TTC549 (cell line): ENCODE results near the gene CENPH.
"Not testable (repeated sequence)": the region's sequence is repeated elsewhere in the genome, so short reads cannot be mapped to it uniquely, and the experiment has no call there.

Source experiments
- FAIRE-seq: peaks from 2 replicates; lab custom pipeline; 2012; peaks lifted over from hg19 to GRCh38; lab: Jason Lieb, UNC

CENPH gene, protein sequence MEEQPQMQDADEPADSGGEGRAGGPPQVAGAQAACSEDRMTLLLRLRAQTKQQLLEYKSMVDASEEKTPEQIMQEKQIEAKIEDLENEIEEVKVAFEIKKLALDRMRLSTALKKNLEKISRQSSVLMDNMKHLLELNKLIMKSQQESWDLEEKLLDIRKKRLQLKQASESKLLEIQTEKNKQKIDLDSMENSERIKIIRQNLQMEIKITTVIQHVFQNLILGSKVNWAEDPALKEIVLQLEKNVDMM

DNA sequence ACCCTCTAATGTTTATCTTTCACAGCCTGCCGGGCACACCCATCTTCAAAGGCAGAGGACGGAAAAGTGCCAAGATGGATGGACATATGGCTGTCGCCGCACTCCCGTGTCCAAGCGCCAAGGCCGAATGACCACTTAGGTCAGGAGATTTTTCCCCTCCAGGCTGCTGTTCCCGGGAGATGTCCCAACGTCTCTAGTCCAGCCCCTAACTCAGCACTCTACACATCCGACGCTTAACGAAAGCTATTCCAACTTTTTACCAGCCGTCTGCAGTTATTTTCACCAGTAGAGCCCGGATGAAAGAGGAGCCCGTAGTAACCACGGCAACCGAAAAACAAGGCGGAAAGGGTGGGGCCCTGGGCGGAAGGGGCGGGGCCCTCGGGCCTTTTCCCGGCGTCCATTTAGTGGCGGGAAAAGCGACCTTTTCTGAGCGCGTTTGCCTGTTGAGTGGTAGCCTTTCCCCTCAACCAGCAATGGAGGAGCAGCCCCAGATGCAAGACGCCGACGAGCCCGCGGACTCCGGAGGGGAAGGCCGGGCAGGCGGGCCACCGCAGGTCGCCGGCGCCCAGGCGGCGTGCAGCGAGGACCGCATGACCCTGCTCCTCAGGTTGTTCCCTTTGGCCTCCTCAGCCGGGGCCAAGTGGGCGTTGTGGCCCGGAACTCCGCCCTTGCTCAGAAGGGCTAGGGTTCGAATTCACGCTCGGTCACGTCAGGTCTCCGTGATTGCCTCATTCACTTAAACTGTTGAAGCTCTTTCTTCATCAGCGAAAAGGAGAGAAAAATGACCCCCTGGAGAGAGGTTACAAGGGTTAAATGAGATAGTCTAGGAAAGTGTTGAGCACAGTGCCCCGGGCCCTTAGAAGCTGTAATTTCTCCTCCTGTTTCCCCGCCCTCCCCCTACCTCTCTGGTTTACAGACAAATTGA lies at the start of gene CENPH:
Gene CENPH (plus strand): TSS at position 422 of the 925 bp plus-strand sequence. CDS start 52 bp downstream, at position 474.
- peak; percentile 78 for FAIRE-seq

DNA sequence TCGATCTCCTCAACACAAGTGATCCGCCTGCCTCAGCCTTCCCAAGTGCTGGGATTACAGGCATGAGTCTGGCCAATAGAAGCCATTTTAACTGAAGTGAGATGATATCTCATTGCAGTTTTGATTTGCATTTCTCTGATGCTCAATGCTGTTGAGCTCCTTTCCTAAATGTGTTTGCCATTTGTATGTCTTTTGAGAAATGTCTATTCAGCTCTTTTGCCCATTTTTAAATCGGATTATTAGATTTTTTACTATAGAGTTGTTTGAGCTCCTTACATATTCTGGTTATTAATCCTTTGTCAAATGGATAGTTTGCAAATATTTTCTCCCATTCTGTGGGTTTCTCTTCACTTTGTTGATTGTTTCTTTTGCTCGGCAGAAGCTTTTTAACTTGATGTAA lies 49.1 kb upstream of the CENPH start:
- not testable (repeated sequence) for FAIRE-seq

DNA sequence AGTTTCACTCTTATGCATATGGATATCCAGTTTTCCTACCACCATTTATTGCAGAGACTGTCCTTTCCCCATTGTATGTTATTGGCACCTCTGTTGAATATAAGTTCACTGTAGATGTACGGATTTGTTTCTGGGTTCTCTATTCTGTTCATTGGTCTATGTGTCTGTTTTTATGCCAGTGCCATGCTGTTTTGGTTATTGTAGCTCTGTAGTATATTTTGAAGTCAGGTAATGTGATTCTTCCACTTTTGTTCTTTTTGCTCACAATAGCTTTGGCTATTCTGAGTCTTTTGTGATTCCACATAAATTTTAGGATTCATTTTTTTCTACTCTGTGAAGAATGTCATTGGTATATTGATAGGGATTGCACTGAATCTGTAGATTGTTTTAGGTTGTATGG lies 48.6 kb upstream of the CENPH start:
- no peak for FAIRE-seq

DNA sequence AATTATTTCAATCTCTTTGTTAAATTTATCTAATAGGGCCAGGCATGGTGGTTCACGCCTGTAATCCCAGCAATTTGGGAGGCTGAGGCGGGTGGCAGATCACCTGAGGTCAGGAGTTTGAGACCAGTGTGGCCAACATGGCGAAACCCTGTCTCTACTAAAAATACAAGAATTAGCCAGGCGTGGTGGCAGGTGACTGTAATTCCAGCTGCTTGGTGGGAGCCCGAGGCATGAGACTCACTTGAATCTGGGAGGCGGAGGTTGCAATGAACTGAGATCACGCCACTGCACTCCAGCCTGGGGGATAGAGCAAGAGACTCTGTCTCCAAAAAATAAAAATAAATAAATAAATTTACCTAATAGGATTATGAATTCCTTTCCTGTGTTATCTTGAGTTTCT lies 40.8 kb upstream of the CENPH start:
- not testable (repeated sequence) for FAIRE-seq

DNA sequence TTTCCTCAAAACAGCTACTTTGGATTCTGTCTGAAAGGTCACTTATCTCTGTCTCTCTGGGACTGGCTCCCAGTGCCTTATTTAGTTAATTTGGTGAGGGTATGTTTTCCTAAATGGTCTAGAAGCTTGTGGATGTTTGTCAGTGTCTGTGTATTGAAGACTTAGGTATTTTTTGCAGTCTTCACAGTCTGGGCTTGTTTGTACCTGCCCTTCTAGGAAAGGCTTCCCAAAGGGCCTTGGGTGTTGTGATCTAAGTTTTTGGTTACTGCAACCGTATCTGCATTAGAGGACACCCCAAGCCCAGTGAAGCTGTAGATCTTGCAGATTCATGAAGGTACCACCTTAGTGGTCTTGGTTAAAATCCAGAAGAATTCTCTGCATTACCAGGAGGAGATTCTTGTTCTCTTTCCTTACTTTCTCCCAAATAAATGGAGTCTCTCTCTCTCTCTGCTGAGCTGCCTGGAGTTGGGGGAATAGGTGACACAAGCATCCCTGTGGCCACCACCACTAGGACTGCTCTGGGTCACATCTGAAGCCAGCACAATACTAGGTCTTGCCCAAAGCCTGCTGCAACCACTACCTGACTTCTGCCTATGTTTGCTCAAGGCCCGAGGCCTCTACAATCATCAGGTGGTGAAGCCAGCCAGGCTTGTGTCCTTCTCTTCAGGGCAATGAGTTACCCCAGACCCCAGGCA lies 40.3 kb upstream of the CENPH start:
- FAIRE-seq: no peak

DNA sequence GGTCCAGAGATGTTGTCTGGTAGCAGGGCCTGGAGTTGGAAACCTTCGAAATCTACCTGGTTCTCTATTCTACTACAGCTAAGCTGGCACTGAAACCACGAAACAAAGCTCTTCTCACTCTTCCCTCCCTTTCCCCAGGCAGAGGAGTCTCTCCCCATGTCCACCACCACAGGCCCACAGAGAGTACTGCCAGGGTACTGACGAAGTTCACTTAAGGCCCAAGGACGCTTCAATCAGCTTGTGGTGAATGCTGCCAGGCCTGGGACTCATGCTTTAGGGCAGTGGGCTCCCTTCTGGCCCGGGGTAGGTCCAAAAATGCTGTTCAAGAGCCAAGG lies 39.7 kb upstream of the CENPH start:
- no peak for FAIRE-seq

DNA sequence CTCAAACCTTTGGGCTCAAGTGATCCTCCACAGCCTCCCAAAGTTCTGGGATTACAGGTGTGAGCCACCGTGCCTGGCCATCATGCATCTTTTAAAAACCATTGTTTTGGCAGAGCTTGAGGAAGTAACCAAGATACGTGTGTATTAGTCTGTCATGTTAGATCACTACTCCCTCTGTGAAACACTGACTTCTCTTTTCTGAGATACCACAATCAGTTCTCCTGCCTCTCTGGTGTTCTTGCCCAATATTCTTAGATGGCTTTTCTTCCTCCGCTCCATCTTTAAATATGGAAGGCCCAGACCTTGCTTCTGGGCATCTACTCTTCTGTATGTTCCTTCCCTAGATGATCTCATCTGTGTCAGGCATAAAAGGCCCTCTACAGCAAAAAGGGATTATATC lies 36.7 kb upstream of the CENPH start:
- no peak for FAIRE-seq

DNA sequence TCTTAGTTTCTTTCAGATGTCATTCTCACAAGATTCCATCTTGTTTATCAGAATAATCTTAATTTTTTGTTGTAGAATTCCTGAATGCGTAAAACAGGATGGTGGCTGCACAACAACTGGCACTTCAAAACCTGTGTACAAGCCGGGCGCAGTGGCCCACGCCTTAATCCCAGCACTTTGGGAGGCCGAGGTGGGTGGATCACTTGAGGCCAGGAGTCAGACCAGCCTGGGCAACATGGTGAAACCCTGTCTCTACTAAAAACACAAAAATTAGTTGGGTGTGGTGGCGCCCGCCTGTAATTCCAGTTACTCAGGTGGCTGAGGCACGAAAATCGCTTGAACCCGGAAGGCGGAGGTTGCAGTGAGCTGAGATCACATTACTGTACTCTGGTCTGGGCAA lies 32.9 kb upstream of the CENPH start:
- FAIRE-seq: no peak

DNA sequence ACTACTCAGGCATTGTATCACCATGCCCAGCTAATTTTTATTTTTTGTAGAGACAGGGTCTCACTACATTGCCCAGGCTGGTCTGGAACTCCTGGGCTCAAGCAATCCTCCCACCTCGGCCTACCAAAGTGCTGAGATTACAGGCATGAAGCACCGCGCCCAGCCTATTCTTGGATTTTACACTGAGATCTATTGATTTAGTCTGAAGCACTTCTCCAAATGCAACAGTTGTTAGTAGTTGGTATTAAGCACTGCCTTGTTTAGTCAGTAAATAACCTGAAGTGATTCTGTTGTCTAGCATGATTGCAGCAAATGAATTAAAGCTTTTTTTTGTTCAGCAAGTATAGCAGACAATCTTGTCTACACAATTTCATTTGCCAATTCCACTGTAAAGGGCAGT lies 31.3 kb upstream of the CENPH start:
- no peak for FAIRE-seq

DNA sequence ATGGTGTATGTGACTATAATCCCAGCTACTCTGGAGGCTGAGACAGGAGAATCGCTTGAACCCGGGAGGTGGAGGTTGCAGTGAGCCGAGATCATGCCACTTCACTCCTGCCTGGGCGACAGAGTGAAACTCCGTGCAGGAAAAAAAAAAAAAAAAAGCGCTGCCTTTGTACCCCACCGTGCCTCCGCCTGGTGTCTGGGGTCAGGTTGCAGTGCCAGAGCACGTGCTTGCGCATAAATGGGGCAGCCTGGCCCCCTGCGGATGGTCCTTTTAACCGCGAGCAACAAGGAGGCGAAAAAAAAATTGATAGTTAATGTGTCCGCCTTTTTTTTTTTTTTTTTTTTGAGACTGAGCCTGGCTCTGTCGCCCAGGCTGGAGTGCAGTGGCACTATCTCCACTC lies 28.7 kb upstream of the CENPH start:
- no peak for FAIRE-seq

DNA sequence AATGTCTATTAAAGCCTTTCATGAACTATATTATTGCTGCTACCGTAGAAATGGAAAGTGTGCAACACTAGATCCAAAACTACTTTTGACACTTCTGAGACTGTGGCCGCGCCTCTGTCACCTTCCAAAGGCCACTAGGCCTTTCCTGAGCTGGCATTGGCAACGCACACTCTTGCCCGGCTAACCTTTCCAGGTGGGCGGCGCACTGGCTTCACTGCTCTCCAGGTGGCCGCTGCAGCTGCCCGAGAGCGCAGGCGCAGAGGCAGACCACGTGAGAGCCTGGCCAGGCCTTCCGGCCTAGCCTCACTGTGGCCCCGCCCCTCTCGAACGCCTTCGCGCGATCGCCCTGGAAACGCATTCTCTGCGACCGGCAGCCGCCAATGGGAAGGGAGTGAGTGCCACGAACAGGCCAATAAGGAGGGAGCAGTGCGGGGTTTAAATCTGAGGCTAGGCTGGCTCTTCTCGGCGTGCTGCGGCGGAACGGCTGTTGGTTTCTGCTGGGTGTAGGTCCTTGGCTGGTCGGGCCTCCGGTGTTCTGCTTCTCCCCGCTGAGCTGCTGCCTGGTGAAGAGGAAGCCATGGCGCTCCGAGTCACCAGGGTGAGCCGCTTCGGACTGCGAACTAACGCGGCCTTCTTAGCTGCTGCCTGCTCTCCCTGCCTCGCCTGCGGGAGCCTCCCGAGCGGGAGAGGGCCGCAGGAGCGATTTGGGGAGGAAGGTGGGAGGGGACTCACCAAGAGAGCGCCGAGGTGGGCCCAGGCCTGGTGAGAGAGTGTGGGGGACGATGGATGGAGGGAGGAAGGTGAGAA lies 22.5 kb upstream of the CENPH start, which contains the start of gene CCNB1:
Gene CCNB1 (plus strand): TSS at position 465 of the 807 bp plus-strand sequence. CDS start 113 bp downstream, at position 578.
- peak; percentile 90 for FAIRE-seq

DNA sequence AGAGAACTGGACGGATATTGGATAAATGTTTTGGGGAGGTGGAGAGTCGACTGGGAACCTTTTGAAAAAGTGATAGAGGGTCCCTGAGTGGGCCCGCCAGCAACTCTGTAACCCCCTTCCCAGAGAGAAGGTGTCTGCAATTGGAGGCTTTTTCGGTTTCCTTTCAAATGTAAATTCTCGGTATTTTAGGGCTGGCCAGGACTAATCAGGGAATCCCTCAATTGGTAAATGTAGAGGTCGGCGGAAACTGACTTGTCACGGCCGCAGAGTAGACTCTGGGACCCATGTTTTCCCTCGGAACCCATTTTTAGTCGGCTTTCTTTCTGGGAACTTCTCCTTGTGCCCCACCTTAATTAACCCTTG lies 21.9 kb upstream of the CENPH start:
- no peak for FAIRE-seq

DNA sequence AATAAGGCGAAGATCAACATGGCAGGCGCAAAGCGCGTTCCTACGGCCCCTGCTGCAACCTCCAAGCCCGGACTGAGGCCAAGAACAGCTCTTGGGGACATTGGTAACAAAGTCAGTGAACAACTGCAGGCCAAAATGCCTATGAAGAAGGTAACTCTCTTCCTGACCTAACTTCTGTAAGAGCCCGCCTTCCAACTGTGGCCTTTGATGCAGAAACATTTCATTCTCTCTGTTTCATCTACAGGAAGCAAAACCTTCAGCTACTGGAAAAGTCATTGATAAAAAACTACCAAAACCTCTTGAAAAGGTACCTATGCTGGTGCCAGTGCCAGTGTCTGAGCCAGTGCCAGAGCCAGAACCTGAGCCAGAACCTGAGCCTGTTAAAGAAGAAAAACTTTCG lies 21.5 kb upstream of the CENPH start:
- no peak for FAIRE-seq

DNA sequence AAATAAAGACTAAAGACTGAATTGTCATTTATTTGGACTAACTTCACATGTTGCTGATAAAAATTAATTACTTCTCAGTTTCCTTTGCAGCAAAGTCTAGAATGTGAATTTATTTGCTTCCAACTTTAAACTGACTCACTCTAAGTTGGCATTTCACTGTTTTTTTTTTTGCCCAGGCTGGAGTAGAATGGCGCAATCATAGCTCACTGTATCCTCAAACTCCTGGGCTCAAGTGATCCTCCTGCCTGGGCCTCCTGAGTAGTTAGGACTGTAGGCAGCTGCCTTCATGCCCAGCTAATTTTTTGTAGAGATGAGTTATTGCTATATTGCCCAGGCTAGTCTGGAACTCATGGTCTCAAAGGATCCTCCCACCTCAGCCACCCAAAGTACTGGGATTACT lies 18.9 kb upstream of the CENPH start:
- no peak for FAIRE-seq

DNA sequence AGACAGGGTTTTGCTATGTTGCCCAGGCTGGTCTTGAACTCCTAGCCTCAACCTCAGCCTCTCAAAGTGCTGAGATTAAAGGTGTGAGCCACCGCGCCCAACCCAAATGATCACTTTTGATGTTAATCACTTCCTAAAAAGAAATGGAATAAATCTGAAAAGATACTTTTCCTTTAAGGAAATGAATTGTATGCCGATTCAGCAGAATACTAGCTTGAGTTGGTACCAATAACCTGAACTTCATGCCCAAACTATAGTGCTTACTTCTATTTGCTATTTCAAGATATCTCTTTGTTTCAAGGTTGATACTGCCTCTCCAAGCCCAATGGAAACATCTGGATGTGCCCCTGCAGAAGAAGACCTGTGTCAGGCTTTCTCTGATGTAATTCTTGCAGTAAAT lies 18.4 kb upstream of the CENPH start:
- no peak for FAIRE-seq

DNA sequence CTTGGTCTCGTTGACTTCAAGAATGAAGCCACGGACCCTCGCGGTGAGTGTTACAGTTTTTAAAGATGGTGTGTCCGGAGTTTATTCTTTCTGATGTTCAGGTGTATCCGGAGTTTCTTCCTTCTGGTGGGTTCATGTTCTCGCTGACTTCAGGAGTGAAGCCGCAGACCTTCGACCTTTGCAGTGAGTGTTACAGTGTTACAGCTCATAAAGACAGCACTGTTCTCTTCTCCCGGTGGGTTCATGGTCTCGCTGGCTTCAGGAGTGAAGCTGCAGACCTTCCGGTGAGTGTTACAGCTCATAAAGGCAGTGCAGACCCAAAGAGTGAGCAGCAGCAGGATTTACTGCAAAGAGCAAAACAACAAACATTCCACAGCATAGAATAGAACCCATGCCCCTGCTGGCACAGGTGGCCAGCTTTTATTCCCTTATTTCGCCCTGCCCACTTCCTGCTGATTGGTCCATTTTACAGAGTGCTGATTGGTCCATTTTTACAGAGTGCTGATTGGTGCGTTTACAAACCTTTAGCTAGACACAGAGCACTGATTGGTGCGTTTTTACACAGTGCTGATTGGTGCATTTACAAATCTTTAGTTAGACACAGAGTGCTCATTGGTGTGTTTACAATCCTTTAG lies 7.6 kb upstream of the CENPH start:
- not testable (repeated sequence) for FAIRE-seq

DNA sequence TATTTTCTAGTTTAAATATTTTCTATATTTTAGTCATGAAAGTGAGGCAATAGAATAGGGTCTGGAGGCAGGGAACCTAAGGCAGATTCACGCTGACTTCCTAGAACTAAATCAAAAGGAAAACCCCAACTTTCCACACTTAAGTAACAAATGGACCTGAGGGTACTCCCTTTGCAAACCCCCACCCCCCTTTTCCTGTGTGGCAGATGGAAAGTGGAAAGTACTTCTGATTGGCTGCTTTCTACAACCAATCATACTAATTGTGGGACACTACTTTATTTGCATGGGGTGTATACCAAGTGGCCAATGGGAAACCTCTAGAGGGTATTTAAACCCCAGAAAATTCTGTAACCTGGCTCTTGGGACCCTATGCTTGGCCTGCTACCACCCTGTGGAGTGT lies 4.8 kb upstream of the CENPH start:
- no peak for FAIRE-seq

DNA sequence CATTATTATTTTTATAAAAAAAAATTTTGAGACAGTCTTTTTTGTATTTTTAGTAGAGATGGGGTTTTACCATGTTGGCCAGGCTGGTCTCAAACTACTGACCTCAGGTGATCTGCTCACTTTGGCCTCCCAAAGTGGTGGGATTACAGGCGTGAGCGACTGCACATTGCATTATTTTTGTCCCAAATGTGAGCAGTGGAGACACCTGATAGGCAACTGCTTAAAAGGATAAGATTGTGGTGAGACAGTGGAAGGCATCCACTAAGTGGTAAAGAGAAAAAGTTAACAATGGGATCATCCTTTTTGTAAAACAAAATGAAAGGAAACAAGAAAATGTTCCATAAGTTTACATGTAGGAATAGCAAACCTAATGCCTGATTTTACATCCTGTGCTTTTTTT lies 2.0 kb upstream of the CENPH start:
- no peak for FAIRE-seq

DNA sequence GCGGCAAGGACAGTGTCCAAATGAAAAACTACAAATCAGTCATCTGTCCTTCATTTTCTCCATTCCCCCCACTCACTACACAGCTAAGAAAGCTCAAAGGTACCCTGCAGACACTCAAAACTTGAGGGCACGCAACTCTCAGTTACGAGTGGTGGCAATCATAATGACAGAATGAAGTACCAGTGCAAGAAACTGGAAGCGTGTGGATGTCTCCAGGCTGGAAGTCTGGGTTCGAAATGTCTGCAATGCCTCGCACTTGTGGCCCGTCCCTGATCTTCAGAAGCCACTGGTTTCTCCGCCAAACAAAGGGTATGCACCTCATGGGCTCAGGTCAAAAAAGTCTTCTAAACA lies 597 bp upstream of the CENPH start:
- FAIRE-seq: no peak

DNA sequence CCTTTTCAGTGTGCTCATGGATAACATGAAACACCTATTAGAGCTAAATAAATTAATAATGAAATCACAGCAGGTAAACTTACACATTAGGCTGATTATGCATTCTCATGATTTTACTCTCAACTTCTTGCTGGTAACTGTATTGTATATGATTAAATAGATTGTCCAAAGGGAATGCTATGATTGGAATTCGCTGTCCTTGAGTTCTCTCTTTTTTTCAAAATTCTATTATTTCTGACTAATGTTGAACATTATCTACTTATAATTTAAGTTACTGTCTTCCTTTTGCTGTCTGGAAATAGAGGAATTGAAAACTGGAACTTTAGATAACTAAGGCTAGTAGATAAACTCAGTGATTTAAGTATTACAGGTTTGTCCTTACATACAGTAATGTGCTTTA lies 13.1 kb downstream of the CENPH start:
- FAIRE-seq: no peak

DNA sequence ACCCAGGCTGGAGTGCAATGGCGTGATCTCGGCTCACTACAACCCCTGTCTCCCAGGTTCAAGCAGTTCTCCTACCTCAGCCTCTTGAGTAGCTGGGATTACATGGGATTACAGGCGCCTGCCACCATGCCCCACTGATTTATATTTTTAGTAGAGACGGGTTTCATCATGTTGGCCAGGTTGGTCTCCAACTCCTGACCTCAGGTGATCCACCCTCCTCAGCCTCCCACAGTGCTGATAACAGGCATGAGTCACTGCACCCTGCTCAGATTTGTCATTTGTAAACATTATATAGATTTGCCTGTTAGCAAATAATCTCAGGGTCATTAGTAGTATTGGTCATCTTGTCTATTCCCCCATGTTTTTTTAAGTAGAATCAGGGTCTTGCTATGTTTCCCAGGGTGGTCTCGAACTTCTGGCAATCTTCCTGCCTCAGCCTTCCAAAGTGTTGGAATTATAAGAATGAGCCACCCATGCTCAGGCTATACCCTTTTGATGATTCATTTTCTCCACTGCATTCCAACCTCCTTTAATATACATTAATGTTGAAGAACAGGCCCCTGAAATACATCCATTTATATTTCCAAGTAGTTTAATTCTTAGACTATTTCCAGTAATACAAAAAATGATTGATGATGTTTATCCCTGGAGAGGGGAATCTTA lies 17.3 kb downstream of the CENPH start:
- FAIRE-seq: no peak
